Raji (cell line): ENCODE results near the gene SORL1.

ENCODE experiments used
- POLR2A ChIP-seq: IDR thresholded peaks from 2 replicates; pipeline ENCODE4 v1.6.1; 2011; ENCODE audit warnings: low read depth, low read length, control low read depth; ENCODE audit not compliant: insufficient read depth

SORL1 gene

DNA sequence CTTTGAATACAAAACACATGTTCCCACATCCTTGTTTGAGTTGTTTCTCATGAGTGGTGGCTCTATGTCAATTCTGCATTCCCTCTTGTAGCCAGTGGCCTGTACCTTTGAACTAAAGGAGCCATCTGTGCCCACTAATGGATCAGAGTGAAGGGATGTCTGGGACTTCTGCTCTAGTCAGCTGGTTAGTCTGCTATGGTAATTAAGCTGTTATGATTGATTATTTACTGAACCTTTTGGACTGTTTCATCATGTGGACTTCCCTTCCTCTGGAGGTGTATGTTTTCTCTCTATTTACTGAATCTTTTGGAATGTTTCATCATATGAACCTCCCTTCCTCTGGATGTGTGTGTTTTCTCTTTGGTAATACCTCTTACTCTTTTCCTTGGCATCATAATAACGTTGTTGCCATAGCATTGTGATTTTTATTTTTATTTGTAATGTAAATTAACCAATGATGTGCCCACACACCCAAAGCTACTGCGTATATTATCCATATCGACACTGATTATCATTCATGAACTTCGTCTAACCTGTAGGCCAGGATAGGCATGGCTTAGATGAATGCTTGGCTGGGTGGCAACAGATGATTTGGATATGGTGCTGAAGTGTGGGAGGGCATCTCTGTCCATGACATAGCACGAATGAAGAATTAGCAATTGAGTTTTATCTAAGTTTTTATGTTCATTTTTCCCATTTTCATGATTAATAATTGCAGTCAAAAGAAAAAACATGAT lies 113.0 kb downstream of the SORL1 start:
- no peak for TF ChIP-seq POLR2A

DNA sequence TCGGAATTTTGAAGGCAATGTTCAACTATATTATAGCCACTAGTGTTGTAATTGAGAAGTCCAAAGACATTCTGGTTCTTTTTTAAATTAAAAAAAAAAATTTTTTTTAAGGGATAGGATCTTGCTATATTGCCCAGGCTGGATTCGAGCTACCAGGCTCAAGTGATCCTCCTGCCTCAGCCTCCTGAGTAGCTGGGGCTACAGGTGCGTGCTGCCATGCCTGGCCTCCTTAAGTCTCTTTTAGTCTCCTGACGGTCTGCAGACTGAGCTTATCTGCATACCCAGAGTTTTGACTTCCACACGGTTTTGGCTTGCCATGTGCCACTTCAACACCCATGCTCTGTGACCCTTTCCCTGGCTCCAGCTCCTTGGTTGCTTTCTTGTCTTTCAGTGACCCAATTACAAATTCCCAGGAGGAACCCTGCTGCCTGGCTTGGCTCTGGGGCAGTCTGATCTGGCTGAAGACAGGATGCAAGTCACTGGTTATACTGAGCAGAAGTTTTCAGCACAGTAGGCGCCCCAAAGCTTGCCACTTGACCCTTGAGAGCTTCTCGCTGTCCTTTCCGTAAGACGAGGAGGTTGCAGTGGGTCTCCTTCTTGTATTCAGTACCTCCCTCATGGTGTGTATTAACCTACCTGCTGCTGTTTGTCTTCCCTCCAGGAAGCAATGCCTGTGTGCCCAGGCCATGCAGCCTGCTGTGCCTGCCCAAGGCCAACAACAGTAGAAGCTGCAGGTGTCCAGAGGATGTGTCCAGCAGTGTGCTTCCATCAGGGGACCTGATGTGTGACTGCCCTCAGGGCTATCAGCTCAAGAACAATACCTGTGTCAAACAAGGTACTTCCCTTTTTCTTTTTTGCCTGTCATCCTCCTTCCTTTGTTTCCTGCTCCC lies 114.4 kb downstream of the SORL1 start:
- no peak for TF ChIP-seq POLR2A

GRCh38 chr11:121567995-121568394 lies 115.9 kb downstream of the SORL1 start:
- TF ChIP-seq POLR2A = no peak

- peak; percentile 15; the same call in 1 of the 2 replicates for TF ChIP-seq POLR2A
These were observed 117.5 kb downstream of the SORL1 start for GRCh38 chr11:121569332-121570299.

DNA sequence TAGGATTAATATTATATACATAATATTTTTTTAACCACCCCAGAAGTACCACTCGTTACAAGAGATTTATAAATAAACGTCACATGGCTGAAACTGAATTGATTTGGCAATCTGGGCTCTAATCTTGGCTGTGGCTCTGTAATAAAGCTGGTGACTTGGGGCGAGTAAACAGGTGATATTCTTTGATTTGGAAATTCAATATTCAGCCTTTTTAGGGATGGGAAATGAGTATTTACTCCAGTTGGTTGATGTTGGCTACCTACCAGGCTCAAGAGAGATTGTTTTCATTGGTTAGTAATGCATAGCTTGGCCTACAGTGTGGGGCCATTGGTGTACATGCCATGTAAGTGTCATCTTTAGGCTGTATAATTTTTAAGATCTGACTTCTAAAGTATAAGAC lies 118.3 kb downstream of the SORL1 start:
- TF ChIP-seq POLR2A = no peak

- TF ChIP-seq POLR2A = no peak
These were observed 119.4 kb downstream of the SORL1 start for GRCh38 chr11:121571506-121571905.

DNA sequence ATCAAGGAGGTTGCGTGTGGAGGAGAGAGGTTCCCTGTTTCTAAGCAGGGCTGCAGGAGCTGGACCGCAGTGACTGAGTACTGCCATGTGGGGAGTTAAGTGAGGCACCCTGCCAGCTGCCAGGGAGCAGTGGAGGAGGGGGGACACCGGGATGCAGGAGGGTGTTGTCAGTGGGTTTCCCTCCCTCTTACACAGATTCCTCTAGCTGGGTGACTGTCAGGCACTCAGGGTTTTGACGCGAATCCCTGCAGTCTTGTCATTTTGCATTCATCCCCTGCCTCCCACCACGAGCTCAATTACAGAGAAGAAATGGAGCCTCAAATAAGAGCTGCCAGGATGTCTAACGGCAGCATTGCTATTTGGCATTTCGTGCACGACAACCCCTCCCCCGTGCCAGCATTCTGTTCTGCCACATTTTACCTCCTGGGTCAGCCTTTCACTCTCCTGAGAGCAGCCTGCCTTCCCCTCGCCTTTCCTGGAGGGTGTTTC lies 120.5 kb downstream of the SORL1 start:
- no peak for TF ChIP-seq POLR2A

DNA sequence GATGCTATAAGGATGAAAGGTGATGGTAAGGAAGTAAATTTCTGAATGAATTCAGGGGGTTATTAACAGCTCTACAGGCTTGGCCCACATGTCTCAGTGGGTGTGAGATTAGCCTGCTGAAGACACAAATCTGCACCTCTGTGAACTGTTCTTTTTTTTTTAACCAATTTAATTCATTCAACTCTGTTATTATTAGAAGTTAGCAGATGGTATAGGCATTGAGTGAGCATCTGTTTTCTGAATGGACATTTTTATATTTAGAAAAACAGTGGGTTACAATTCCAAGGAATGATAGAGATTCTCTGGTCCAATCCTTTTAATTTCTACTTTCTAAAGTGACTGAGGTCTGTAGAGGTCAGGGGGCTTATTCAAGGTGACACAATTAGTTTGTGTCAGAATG lies 122.7 kb downstream of the SORL1 start:
- TF ChIP-seq POLR2A = no peak

GRCh38 chr11:121575250-121575962 lies 123.3 kb downstream of the SORL1 start:
- TF ChIP-seq POLR2A = no peak

GRCh38 chr11:121575963-121576290 lies 123.8 kb downstream of the SORL1 start:
- no peak for TF ChIP-seq POLR2A

- no peak for TF ChIP-seq POLR2A
These were observed 124.4 kb downstream of the SORL1 start for GRCh38 chr11:121576531-121576930.

DNA sequence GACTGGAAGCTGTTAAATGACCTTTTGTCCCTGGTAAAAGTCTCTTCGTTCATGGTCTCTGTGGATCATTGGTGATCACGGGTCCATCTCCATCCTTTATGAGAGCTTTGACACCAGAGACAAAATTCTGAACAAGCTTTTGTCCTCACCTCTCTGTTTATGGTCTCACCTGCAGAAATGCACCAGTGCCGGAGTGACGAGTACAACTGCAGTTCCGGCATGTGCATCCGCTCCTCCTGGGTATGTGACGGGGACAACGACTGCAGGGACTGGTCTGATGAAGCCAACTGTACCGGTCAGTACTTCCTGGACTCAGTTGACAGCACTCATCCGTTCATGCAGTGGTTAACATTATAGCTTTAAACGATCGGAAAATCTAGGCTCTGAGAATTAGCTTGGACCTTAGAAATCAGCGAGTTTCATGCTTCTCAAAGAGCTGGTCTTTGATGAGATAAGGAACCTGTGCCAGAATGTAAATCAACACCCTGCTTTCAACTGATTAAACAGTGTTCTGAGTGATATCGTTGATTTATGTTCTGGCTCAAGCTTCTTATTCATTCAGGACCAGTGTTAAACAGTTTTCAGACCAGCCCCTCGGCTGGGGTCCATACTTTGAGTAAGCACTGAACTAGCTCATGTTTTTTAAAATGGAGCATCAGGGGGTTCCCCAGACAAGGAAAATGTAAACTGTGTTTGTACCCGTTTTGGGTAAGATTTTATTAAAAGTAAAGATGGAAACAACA lies 125.2 kb downstream of the SORL1 start:
- no peak for TF ChIP-seq POLR2A

- no peak for TF ChIP-seq POLR2A
These were observed 126.3 kb downstream of the SORL1 start for GRCh38 chr11:121578251-121578976.
